ENCODE data around the gene KCNK5.
A peak's percentile ranks its signal among the peaks of the same experiment; 100 is the strongest.

Gene KCNK5

GRCh38 chr6:39228992-39229767, at the start of gene KCNK5:
KCNK5 (minus strand) TSS chr6:39229475; CDS start chr6:39229111, 364 bp downstream.
- DNase-seq, result peak; percentile 74 to 77

- DNase-seq, result no peak
Observed at GRCh38 chr6:39276379-39276995, 47.2 kb upstream of the KCNK5 start.

GRCh38 chr6:39274903-39275302, 45.6 kb upstream of the KCNK5 start:
- no peak for DNase-seq

GRCh38 chr6:39274471-39274870, 45.2 kb upstream of the KCNK5 start:
- DNase-seq, result no peak

- DNase-seq, result no peak
Observed at GRCh38 chr6:39273406-39273821, 44.1 kb upstream of the KCNK5 start.

GRCh38 chr6:39269961-39270360, 40.7 kb upstream of the KCNK5 start:
- DNase-seq, result no peak

GRCh38 chr6:39268721-39269120, 39.4 kb upstream of the KCNK5 start:
- no peak for DNase-seq

- DNase-seq, result no peak
Observed at GRCh38 chr6:39268171-39268570, 38.9 kb upstream of the KCNK5 start.

- no peak for DNase-seq
Observed at GRCh38 chr6:39266782-39267355, 37.6 kb upstream of the KCNK5 start.

GRCh38 chr6:39266375-39266774, 37.1 kb upstream of the KCNK5 start:
- DNase-seq, result no peak

GRCh38 chr6:39263303-39264037, 34.2 kb upstream of the KCNK5 start:
- no peak for DNase-seq

GRCh38 chr6:39261751-39262150, 32.5 kb upstream of the KCNK5 start:
- DNase-seq, result no peak

- no peak for DNase-seq
Observed at GRCh38 chr6:39260953-39261352, 31.7 kb upstream of the KCNK5 start.

GRCh38 chr6:39260456-39260855, 31.2 kb upstream of the KCNK5 start:
- no peak for DNase-seq

- DNase-seq, result no peak
Observed at GRCh38 chr6:39256294-39256940, 27.1 kb upstream of the KCNK5 start.

- DNase-seq, result no peak
Observed at GRCh38 chr6:39254999-39255535, 25.8 kb upstream of the KCNK5 start.

- peak in 1 of 2 experiments; percentile 14 for DNase-seq
Observed at GRCh38 chr6:39251406-39251805, 22.1 kb upstream of the KCNK5 start.

GRCh38 chr6:39250507-39250906, 21.2 kb upstream of the KCNK5 start:
- no peak for DNase-seq

- DNase-seq, result no peak
Observed at GRCh38 chr6:39249278-39249677, 20.0 kb upstream of the KCNK5 start.

GRCh38 chr6:39247667-39248194, 18.5 kb upstream of the KCNK5 start:
- DNase-seq, result no peak

- no peak for DNase-seq
Observed at GRCh38 chr6:39243809-39244208, 14.5 kb upstream of the KCNK5 start.

- no peak for DNase-seq
Observed at GRCh38 chr6:39240155-39240757, 11.0 kb upstream of the KCNK5 start.
